Stimulated activated CD4-positive, alpha-beta T cell treated with anti-CD3 and anti-CD28 coated beads, Interleukin-15, amount 100 ng/mL, for 1 hour (primary cell): ENCODE measurements around the gene PLPP4.
"Not testable (repeated sequence)": the region's sequence is repeated elsewhere in the genome, so short reads cannot be mapped to it uniquely, and the experiment has no call there.

Experiments
- DNase-seq, 2 donors: peaks; one replicate each; pipeline ENCODE4 v3.0.0-alpha.2; 2020; ENCODE audit warnings: low read depth in 1 of 2, low spot score in 1 of 2

Gene PLPP4

DNA sequence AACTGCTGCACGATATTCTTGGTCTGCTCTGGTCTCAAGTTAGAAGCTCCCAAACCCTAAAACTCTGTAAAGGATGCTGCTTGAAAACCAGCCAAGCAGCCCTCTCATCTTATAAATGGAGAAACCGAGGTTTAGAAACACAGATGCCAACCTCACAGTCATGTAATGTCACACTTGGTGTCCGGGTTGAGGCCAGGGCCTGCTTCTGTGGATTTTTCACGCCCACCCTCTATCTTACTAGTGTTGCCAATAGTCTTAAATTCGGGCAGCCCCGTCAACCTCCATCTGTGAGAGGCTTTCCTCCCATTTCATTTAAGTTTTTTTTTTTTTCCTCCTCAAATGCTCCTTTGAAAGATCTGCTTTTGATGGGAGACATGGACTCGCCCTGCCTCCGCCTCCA is 28.9 kb downstream of the PLPP4 start:
- DNase-seq: no peak

DNA sequence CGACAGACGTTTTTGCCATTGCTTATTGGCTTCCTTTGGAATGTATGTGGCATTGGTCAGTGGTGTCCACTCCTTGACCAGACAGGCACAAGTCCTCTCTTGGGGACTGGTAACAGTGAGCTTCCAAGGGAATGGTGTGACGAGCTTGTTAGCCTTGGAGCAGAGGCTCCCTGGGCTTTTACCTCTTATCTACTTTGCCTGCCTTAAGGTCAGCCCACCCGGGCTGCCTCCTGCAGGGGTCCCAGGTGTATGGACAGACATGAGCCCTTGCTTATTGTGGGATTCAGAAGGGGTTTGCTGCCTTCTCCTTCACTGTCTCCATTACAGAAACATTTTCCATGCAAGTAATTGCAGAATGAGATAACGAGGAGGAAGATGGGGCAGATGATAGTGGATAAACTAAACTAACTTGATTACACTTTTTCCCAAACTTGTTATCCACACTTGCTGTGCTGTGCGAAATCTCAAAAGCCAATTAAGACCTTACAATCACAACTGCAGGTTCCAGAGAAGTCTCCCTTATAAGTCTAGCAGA is 29.7 kb downstream of the PLPP4 start:
- DNase-seq: no peak

DNA sequence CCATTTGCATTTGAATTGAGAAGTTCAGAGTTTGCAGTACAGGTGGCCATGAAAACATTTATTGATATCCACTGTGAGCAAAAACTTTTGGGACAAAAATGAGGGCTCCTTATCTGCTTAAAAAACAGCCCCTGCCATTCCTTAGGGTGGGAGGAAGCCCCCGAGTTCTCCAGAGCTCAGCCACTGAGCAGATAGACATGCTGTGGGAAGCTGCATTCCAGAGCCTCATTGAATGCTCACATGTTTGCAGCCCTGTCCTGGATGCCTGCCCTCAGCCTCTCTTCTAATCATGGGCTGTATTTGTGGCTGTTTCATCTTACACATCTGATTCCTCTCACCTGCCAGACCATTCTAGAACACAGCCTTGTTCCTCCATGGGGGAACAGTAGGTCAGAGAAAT is 33.3 kb downstream of the PLPP4 start:
- no peak for DNase-seq

DNA sequence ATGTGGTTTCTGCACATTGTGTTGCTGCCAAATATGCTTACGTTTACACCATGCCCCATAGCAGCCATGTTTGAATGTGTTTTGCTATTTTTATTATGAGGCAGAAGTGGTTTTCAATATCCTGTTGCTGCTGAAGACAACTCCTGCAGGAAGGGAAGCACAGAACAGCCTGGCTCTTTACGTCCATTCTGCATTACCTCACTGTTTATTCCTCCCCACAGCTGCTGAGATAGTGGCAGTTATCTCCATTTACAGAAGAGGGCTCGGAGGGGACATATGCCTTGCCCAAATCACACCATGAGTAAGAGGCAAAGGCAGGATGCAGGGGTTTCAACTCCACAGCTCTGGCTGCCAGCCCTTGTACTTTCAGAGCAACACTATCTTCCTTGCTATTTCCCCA is 35.3 kb downstream of the PLPP4 start:
- no peak for DNase-seq

DNA sequence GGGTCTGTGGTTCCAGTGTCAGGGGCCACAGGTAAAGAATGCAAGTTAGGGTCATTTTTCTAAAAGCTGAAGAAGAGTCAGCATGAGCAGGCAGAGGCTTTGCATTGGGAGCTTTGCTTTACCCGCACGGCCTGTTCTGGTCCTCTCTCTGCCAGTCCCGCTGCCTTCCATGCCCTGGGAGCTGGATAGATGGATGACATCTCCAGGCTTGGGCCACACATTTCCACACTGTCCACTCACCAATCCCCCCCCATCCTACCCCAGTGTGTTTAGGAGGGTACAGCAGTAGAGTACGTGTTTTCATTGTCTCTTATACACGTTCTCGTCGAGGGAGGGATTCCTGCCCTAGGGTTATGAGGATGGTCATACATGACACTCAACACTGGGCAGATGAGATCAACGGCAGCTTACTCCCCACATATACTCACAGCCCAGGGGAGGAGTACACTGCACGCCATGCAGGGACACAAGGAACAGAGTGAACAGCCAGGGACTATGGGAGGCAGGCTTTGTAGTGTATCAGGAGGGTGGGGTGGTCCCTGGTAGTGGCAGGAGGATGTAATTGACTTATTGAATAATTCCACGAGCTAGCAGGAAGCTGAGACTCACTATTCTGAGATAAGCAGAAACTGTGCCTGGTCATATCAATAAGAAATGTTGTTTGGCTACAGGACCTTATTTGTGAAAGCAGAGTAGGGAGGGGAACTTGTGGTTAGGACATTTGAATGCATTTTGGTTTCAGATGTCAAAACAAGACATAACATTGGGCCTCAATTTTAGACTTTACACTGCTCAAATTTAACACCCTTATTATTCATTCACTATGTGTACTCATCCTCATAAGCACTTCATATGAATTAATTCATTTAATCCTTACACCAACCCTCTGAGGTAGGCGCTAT is 36.6 kb downstream of the PLPP4 start:
- no peak for DNase-seq

DNA sequence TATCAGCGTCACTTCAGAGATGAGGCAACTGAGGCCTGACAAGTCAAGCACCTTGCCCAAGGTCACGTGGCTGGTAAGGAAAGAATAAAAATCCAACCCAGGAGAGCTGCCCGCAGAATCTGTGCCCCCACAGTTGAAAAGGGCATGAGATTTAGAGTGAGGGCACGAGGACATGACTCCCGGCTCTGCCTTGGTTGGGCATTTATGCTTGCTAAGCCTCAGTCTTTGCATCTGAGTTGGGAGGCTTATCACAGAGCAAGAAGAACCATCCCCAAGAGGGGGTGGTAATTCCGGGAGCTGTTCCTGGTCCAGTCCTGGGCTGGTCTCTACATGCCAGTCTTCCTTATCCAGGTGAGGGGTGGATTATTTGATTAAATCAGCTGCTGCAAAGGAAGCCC is 37.3 kb downstream of the PLPP4 start:
- DNase-seq: no peak

DNA sequence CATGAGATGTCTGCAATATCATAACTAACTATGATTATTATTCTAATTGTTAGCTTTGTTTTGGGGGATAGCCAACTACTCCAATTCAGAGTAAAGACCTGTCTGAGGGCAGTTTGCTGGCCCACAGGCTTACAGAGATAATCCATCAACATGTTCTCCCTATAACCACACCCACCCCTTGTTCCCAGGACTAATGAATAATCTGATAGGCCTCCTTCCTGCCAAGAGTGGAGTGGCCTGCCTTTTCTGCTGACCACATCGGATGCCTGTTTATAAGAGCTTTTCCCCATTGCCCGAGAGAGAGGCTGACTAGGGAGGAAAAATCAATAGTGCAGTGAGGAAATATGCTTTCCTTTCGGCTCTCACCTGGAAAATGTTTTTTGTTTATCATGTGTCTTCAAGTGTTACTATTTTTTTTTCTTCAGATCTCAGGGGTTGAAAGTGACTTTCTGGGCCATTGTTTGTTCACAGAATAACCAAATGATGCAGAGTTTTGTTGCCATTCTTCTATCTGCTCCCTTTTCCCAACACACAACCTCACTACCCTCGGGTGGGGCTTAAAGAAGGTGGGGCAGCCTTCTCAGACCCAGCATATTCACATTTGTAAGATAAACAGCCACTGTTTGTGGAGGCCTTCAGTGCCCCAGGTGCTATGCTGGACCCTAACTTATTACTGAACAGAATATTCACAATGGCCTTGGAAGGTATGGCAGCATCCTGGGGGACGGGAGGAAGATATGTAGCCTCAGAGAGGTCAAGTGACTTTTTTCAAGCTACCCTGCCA is 38.4 kb downstream of the PLPP4 start:
- DNase-seq: no peak

DNA sequence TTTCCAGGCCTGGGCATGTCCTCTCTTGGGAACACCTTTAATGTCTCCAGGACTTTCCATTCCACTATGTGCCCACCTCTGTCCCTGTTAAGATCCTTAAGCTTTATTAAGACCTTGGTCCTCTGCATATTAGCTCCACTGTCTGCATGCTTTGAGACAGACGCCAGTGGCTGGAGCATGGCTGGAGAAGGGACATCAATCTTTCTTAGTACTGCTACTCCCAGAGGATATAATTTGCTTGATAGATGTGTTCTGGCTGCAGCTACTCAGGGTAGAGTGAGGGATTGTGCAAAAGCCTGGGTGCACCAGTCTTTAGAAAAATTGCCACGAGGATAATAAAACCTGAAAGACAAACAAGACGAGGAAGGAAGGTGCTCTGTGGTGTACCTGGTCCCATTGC is 42.9 kb downstream of the PLPP4 start:
- no peak for DNase-seq

DNA sequence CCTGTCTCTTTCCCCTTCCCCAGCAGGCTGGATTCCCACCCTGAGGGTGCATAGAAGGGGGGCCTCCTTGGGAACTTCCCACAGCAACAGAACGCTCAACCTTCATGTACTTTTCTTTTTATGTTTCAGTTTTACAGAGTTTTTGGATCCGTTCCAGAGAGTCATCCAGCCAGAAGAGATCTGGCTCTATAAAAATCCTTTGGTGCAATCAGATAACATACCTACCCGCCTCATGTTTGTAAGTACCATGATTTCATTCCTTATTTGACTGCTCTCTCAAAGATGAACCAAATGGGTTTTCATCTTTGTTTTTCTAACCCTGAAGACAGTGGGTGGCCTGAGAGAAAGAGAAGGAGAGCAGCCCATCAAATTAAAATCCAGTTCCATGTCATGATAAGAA is 46.7 kb downstream of the PLPP4 start:
- no peak for DNase-seq

DNA sequence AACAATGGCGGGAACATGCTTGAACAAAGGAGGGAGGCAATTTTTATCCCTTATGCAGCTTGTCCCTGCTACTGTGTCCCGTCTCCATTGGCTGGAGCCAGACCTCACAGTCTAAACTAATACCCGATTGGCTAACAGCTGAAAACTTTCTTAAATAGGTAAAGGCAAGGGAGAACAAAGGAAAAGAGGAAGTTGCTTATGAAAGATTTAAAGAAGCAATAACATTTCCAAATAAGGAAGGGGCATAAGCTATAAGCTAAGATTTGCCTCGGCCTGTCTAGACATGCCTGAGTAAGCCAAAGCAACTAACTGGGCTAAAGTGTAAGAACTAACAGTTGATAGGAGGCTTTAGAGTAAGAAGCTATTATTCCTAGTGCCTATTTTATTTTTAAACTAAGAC is 47.2 kb downstream of the PLPP4 start:
- DNase-seq: not testable (repeated sequence)

DNA sequence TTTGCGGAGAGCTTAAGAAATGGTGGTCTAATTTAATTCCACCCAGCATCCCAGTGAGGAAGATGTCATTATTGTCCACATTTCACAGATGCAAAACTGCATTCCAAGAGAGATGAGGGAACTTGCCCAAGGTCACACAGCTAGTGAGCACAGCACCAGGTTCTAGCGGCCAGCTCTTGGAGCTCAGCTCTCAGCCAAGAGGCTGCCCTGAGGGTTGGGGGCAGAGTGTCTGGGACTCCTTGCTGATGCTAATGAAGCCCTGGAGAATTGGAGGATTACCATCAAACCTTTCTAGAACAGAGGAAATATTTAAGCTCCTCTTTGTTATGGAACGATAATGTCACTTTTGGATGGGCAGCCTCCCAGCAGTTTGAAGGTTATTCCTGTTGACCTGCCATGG is 48.0 kb downstream of the PLPP4 start:
- no peak for DNase-seq

DNA sequence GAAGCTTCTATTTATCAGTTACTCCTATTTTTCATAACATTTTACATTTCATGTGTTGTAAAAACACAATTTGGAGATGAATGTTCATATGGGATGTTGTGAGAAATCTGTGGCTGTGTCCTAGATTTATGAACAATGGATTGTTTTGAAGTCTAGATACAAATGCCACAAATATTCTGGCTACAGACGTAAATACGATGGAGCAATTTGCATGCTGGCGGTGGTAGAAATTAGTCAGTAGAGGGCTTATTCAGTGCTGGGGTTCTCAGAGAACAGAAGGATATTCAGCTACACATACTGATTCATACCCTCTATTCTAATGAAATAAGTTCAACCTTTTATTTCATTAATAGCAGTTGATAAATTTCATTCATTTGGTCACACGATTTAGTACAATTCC is 48.8 kb downstream of the PLPP4 start:
- no peak for DNase-seq

DNA sequence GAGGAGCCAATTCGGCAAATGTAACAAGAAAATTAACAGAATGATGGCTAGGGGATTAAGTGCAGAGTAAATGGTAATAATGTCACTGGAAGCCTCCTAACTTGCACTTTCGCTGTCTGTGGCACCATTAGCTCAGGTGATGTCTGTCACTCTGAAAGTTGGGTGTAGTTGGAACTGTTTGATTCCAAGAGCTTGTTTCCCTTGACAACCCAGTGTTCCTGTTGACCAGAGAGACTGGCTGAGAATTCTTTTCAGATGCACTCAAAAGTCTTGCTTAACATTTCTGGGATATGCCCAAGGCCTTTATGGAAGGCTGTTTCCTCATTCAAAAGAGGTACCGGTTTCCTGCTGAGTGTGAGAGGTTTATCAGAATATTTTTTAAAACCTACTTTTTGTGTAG is 49.6 kb downstream of the PLPP4 start:
- no peak for DNase-seq

DNA sequence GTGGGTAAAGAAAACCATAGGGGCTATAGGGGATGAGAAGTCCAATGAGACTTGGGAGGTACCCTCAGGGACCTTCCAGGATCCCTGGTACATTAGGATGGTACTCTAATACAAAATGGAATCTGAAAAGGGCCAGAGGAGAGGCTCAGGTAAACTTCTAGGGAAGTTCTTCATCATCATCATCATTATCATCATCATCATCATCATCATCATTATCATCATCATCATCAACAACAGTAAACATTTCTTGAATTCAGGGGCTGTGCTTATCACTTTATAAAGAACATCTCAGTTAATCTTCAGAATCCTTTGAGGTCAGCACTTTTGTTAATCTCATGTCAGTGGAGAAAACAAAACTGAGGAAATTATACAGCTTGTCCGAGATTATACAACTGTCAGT is 50.1 kb downstream of the PLPP4 start:
- DNase-seq: no peak

DNA sequence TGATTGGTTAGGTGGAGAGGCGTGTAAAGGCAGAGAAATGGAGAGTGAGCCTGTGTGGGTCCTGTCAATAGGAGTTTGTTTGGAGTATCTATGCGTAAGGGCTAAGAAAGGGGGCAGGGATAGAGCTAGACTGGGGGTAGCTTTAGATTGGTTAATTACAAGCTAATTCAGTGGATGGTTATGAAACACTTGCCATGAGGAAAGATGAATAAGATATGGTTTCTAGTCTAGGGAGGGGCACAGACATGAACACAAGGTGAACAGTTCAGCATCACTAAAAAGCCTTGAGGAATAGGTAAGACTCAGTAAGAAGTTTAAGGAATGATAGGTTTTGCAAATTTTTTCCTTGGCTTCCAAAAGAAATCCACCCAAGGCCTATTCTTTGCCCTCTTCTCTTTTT is 50.6 kb downstream of the PLPP4 start:
- DNase-seq: no peak

DNA sequence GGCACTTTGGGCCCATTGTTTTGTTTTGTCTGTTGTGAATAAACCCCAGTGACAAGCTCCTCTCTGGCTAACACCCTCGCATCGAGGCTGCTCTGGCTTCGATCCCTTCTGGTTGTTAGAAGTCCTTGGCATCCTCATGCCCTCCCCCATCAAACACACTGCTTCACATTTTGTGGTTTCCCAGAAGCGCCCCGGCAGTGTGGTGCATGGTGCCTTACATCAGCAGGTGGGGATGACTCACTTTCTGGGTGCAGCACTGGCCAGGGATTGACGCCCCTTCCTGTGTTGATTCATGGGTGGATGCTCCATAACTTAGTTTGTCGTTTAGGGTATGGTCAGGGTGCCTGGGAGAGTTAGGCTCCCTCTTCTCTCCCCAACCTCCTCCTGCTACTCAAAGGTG is 51.4 kb downstream of the PLPP4 start:
- DNase-seq: no peak

DNA sequence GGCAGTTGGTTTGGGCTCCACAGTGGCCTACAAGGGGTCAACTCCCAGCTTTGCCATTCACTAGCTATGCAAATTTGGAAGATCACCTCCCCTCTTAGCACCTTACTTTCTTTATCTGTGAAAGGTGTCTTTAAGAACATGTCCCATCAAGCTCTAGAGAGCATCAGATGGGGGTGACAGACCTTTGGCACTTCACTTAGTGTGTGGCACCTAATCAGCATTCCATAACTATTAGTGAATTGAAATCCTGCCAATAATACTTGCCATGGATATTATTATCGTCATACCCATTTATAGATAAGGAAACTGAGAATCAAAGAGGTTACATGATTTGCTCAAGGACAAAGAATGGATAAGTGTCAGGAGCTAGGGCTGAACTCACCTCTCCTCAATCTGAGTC is 51.9 kb downstream of the PLPP4 start:
- no peak for DNase-seq

DNA sequence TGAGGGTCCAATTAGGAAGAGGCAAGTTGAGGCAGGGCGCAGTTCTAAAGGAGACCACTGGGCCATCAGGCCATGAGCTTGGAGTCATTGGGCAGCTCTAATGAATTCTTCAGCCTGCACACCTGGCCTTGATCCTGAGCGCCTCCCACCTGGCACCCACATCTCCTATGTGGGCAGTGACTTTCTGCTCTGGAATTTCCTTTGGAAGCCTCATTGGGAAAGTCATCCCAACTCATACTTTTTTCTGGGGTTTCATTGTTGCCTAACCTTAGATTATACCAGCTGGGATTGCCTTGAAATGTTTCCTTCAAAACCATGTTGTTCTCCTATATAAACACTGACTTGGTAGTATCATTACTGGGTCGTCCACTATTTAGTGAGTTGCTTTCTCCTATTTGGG is 54.1 kb downstream of the PLPP4 start:
- DNase-seq: no peak

DNA sequence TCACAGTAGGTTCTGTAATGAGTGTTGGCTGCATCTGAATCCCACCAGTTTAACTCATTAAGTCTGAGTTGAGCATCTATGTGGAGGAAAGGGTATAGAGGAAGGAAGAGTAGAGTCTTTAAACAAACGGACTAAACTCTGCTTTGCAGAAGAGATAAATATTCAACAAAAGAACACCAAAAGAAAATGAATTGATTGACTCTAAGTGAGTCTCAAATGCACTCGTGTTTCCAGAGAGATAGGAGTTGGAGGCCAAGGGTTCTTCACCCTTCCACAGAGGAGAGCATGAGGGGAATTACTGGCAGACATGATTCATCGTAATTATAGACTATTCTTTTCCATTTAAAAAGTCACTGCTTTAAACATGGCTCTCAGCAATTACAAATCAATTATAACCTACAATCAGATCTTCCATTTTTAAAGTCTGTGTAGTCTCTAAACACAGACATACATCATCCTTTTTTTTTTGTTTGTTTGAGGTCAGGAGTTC is 56.3 kb downstream of the PLPP4 start:
- DNase-seq: no peak

DNA sequence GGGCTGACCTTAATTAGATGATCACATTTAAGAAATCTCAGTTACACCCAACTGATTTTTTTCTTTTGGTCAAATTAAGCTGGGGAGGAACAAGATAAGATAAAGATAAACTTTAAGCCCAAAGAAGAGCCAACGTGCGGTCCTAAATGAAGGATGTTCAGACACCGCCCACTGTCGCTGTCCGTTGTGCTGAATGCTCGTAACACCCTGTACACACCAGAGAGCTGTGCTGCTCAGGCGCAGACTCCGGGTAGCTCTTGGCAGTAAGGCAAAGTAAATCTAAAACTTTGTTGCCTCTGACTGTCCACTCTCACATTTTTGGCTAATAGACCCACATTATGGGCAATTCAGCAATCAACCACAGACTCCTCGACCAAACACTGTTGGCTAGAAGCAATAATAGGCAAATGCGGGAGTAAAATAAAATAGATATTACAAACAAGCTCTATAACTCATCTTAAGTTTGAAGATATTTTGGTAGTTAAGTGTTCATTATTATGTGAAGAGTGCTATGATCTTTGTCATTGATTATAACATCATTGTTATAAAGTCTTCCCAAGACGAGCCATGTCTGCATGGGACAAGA is 57.1 kb downstream of the PLPP4 start:
- DNase-seq: no peak

DNA sequence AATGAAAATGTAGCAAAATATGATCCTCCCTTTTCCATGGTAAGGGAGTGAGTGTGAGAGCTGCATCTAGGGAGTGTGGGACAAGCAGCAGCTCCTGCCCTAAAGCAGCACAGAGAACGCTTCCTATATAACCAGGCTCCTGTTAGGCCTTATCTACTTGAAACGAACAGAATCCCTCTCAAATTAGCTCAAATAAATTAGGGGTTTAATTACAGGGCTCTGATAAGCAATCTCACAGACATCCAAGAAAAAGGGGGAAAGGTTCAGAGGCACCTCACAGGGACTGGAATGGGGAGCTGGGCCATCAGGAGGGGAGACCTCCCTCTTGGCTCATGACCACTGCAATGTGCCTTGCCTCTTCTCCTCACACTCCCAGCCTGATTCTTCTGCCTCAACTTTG is 57.9 kb downstream of the PLPP4 start:
- DNase-seq: no peak

DNA sequence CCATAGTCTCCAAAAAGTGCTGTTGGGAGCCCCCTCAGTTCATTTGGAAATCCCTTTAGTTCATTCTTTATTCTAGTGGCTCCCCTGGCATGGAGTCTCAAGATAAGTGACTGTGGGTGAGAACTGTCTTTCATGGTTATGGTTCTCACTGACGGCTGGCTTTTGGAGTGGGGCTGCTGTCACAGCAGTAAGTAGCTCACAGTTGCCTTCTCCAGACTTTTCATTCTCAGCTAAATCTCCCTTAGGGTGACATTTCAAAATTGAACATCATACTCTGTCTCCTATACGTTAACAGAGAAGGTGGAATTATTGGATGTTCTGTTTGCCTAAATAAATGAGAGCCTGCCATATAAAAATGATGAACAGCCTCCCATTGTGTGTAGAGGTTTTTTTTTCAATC is 58.7 kb downstream of the PLPP4 start:
- no peak for DNase-seq
